HG03469 (cell line): ENCODE measurements around the gene MYO1F.
"Not testable (repeated sequence)": the region's sequence is repeated elsewhere in the genome, so short reads cannot be mapped to it uniquely, and the experiment has no call there.

Source experiments
- ATAC-seq: cut with Tn5 transposase; IDR thresholded peaks from one replicate; pipeline ENCODE4 v1.9.1; 2021; ENCODE audit warnings: mild to moderate bottlenecking, moderate library complexity, moderate number of reproducible peaks; ENCODE audit not compliant: unreplicated experiment

The MYO1F gene

DNA sequence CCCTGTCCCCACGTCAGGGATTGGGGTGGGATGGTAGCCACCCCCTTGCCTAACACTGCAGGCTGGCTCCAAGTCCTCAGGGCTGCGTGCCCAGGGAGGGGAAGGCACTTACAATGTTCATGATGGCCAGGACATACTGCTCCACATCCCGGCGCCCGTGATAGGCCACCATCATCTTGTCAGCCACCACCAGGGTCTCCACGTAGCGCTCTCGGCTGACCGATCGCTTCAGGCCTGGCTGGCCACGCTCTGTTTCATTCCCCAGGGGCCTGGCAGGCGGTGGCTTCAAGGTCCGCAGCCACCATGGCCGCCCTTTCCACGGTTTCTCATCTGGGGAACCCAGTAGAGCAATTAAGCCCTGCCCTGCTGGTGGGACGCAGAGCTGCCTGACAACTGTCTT, 23.6 kb upstream of the MYO1F start:
- ATAC-seq: no peak

DNA sequence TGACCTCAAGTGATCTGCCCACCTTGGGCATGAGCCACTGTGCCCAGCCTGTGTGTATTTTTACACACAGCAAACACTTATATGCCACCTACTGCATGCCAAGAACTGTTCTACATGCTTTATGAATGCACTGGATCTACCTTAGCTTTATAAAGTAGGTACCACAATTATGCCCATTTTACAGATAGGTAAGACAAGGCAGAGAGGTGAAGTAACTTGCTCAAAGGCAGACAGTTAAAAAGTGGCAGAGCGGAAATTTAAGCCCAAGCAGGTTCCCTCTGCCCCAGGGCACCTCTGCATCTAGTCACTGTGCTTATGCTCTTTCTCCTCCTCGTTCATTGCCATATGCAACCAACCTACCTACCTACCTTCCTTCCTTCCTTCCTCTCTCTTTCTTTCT, 22.8 kb upstream of the MYO1F start:
- no peak for ATAC-seq

DNA sequence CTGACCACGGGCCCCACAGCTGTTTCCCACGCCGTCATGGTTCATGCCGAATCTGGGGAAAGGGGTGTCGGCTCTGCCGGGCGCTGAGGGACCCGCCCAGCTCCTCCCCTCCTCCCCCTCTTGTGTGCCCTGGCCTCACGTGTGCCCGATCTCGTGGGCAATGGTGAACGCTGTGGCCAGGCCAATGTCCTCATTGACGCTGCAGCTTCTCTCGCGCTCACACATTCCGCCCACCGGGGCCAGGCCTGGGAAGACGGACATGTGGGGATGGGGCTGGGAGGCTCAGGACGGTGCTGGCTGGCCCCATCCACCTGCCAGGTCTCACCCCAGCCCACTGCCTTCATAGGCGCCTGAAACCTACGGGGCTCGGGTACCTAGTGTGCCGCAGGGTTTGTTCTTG, 18.9 kb upstream of the MYO1F start:
- ATAC-seq: no peak

DNA sequence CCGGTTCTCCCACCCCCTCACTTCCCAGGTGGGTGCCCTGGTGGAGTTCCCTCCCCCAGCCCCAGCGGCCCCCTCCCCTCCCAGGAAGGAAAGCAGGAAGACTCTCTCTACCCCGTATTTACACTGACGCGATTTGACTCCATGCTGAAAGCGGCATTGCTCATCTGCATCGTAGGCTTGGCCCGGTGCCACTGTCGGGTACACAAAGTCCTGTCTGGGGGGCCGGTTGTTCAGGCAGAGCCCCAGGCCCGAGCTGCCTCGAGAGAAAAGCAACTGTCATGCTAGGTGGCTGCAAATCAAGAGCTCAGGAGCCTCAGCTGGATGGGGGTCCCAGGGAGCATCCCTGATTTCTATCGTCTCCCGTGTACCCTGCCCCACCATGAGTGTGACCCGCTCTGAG, 18.4 kb upstream of the MYO1F start:
- ATAC-seq: no peak

DNA sequence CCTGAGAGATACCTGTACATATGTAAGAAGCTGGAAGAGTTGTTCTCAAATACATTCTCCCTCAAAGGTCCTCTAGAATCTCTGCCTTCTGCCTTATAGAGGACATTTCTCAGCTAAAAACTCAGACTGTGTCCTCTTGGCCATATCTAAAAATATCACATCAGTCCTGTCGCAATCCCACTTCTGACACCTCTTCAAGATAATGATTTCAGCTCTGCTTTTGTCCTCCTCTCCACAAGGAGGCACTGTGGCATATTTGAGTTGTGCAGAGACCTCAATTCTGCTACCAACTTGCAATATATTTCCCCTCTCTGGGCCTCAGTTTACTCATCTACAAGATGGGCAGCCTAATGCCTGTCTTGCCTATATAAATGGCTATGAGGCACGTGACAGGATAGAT, 16.7 kb upstream of the MYO1F start:
- ATAC-seq: no peak

DNA sequence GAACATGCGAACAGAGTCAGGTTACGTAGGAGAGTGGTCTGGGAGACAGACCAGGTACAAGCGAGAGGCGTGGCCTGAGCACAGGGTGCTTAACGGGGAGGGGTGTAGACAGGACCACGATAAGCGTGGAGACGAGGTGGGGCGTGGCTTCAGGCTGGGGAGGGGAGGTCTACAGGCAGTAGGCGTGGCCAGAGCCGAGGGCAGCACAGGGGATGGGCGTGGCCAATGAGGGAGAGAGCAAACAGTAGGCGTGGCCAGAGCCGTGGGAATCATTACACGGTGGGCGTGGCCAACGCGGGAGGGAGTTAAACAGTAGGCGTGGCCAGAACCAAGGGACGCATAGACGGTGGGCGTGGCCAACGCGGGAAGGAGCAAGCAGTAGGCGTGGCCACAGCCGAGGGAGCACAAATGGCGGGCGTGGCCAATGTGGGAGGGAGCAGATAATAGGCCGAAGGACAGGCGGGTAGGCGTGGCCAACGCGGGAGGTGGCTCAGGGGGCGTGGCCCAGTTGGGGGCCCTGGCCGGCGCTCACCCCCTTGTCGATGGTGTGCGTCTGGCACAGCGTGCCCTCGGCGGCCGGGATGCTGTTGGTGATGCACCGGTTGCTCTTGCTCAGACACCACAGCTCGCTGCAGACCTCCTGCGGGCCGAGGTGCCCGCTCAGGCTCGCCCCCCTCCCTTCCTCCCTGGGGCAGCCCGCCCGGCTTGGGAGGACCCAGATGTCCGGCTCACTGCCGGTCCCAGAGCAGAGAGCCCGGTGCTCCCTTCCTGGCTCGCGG, 15.2 kb upstream of the MYO1F start:
- no peak for ATAC-seq

DNA sequence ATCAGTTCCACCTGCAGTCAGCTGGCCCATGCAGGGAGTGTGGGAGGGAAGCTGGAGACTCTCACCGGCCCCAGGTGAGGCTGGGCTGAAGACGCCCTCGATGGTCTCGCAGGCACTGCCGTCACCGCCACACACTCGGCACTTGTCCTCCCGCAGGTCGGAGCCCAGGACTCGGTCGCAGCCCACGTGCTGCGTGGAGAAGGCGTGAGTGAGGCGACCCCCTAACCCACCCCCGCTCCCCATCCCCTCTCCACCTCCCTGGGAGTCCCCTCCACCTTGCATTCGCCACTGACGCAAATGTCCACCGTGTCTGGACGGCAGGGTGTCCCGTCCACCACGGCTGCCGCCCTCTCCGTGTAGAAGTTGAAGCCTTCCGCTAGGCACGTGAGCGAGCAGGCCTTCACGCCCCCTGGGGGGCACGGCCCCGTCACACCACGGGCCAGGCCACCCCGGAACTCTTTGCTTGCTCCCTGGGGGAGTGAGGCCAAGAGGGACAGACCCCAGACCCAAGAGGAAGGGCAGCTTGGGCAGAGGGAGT, 12.0 kb upstream of the MYO1F start:
- no peak for ATAC-seq

DNA sequence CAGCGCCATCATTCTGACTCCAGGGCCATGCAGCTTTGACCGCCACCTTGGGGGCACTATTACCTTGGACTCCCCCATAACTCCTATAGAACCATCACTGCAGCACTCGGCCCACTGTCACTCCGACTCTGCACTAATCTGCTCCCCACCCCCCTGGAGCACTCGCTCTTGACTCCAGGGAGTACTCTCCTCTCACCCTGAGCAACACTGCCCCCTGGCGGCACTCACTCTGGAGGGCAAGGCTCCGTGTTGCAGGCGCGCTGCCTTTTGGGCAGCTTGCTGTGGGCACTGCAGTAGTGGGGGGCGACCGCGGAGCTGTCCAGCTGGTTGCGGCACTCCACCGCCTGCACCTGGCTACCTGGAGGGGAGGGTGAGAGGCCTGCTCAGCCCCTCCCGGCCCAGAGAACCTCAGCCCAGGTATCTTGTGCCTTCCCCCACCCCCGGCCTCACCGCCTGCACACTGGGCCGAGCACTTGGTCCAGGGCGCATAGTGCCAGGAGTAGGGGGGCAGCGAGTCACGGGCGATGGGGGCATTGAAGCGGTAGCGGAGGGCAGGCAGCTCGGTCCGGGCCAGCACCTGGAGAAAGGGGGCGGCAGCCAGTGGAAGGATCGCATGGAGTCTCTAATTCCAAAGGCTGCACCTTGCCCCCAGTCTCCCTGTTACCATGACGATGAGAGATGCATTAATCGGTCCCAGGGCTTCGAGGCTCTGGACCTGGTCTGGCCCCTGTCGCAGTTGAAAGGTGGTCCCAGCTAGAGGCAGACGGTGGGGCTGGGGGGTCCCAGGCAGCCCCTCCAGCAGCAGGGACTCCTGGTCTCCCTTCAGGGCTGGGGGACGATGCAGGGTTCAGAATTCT, 8.9 kb upstream of the MYO1F start:
- no peak for ATAC-seq

DNA sequence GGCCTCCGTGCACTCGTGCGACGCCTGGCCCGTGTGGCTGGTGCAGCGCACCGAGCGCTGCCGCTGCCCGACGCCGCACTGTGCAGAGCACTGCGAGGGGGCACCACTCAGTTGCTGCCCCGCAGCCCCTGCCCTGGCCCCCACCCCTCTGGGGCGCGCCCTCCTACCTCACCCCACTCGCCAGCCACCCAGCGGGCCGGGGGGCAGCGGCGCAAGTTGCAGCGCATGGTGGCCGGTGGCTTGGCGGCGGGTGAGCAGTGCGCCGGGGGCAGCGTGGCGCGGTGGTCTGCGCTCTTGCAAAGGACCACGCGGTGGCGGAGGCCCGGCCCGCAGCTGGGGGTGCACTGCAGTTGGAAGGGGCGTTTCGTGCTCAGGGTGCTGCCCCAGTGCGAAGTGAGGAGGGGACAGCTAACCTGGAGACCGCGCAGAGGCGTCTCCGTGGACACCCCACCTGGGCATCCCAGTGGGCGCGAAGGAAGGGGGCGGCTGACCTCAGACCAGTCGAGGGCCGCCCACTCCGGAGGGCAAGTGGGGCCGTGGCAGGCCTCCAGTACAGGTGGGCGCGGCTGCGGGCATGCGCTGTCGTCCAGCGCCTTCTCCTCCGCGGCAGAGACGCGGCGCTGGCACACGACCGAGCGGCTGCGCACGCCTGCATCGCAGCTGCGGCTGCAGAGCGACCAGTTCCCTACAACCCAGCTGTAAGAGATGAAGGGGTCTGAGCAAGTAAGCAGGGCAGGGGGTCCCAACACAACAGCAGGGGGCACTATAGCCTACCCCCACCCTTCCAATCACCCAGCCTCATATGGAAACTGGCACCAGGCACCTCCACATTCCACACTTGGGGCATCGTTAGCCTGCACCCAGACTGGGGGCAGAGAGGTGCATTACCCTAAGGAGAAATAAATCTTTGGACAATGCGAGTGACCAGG, 8.0 kb upstream of the MYO1F start:
- no peak for ATAC-seq

DNA sequence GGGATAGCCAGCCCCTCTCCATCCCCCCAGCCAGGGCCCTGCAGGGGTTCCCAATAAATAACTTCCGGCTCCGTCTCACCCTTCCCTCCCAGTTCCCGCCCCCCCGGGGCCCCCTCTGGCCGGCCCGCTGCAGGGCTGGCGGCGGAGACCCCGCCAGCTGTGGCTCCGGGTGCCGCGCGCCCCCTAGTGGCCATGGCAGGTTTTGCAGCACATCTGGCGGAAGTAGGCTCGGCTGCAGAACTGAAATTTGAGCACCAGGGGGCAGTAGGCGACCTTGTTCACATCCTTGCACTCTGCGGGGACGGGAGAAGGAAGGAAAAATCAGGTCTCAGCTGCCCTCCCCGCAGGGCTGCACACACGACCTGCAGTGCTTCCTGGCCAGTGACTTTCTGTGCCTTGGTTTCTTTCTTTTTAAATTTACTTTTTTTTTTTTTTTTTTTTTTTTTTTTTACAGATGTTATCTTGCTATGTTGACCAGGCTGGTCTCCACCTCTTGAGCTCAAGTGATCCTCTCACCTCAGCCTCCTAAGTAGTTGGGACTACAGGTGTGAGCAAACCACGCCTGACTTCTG, 3.6 kb upstream of the MYO1F start:
- peak; percentile 54 for ATAC-seq

DNA sequence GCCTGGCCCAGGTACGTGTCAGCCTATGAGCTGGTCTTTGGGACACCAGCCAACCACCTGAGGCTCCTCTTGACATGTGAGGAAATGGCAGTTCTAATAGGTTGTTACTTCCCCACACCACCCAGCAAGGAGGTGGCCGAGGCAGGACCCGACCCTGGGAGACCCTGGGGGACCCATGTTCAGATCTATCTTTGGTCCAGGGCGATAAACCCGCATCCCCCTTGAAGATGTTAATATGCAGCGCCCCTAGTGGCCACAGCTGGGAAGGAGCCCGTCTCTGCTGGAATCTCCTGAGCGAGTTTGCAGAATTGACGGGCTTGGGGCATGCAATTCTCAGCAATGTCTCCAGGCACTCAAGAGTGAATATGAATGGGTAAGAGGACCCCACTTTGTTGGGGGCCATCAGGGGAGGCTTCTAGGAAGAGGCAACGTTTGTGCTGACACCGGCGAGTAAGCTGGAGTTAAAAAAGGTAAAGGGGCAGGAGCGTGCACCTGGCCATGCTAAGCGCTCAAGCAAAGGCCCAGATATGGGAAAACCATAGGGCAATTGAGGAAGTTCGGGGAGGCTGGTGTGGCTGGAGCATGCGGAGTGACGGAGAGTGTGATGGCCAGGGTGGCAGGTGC, 1.5 kb upstream of the MYO1F start:
- no peak for ATAC-seq

DNA sequence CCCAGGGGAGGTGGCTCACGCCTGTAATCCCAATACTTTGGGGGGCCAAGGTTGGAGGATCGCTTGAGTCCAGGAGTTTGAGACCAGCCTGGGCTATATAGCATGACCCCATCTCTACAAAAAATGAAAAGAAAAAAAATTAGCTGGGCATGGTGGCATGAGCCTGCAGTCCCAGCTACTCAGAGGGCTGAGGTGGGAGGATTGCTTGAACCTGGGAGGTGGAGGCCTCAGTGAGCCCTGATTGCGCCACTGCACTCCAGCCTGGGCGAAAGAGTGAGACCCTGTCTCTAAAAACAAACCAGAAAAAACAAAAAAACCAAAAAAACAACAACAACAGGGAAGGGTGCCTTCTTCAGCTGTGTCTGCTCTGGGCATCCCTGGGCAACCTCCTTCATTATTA, 499 bp upstream of the MYO1F start:
- no peak for ATAC-seq

DNA sequence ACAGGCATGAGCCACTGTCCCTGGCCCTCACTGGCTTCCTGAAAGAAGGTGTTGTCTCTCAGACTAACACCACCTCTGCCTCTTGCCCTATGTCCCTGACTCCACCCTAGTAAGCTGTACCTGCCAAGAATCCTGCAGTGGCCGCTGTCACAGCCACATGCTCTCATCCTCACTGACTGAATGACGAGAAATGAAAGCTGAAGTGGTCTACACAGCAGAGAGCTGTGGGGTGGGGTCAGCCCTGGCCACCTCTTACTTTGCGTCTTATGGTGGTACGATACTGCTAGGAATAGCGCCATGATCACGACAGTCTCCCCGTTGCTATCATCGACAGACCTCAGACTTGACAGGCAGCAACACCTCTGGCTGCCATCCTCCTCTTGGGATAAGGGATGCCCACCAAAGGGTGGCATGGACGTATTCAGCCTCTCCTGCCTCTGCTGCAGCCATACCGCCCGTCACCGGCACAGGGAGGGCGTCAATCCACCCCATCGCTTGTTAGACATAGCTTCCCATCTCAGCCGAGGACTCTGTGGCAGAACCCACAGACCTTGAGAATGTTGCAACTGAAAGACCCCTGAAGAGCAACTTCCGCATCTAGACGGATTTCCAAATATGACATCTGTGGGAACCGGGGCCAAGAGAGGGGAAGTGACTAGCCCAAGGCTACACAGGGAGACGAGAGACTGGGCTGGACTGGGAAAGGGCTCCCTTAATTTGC, 809 bp downstream of the MYO1F start:
- ATAC-seq: no peak

DNA sequence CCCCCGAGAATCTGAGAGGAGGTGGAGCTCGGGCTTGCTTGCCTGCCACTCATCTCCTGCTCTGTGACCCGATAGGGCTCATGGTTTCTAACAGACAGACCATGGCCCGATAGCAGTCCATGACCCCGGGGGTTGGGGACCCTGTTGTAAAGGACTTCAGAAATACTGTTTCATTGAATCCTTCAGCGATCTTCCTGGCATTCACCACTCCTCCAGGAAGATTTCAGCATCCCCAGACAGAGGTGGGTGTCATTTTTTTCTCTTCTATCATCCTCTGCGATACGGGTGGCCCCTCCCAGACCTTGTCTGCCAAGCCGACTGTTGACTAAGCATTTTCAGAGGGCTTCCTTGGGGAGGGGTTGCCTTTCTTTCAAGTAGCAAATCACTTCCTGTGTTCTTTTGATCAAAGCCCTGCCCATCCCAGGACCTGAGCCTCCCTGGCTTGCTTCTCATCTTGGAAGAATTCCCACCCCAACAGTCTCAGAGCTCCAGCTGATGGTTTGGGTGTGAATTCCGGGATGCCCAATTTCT, 1.7 kb downstream of the MYO1F start:
- ATAC-seq: no peak

DNA sequence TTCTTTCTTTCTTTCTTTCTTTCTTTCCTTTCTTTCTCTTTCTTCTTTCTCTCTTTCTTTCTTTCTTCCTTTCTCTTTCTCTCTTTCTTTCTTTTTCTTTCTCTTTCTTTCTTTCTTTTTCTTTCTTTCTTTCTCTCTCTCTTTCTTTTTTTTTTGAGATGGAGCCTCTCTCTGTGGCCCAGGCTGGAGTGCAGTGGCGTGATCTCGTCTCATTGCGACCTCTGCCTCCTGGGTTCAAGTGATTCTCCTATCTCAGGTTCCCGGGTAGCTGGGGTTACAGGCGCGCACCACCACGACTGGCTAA, 2.7 kb downstream of the MYO1F start:
- ATAC-seq: not testable (repeated sequence)

DNA sequence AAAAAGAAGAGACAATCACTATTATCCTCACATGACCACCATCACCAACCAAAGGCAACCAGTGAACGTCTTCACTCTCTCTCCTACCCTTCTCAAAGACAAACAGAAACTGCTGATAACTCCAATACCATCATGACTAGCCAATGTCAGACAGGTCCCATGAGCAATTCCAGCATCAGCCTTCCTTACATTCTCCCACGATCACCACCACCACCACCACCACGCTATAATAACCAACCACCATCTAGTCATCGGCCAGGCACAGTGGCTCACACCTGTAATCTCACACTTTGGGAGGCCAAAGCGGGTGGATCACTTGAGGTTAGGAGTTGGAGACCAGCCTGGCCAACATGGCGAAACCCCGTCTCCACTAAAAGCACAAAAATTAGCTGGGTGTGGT, 3.9 kb downstream of the MYO1F start:
- ATAC-seq: no peak

DNA sequence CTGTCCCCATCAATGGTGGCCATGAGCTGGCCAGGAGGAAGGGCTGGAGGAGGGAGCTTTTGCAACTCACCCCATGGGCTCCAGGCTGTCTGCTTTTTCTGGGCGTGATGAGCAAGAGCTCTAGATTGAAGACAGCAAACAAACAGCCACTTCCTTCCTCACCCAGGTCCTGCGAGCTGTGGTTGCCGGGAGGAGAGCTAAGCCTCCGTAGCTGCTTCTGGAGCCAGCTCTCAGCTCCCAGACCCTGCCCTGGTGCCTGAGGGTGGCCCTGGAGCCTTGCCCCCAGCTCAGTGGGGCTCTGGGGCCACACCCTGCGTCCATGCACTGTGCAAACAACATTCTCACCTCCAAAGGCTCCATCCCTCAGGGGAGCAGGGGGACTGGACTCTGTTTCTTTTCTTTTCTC, 6.2 kb downstream of the MYO1F start:
- ATAC-seq: no peak

DNA sequence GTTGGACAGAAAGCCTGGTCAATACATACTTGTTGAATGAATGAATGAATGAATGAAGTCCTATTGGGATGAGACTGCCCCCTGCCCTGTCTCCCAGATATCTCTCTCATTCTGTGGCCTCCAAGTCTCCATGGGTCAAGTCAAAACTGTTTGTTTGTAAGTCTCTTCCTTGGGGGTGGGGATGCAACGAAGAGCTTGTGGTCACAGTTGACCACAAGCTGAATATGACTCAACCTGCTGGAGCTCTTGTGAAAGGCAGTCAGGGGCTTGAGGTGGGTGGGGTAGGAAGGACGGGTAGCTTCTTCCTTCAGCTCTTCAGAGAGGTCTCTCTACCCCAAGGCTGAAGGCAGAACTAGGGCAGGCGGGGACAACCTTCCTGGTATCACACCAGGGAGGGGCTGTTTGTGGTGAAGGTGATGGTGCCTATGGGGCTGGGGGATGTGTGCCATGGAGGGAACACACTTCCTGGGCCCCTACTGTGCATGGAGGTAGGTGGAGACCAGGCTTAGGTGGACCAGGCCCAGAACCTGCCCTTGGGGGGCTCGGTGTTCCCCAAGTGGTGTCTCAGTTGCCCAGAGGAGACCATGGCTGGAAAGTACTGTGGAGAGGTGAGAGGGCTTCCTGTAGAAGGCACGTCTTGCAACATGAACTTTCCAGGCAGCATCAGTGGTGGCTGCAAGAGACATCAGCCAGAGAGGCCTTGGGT, 8.0 kb downstream of the MYO1F start:
- peak; percentile 67 for ATAC-seq
